Fibroblast of skin of back (primary cell): ENCODE results near the gene PPAN. TPM values are rescaled to one million over a fixed set of nuclear protein-coding genes. Genes with fewer than 3 reads are reported as not detected.

Experiments used
- DNase-seq: peaks from one replicate; pipeline ENCODE4 v3.0.0-alpha.2; 2013
- polyA plus RNA-seq, 2 experiments: library from polyadenylated mRNA; unstranded; fragments of 120-200 nt; gene quantifications; one replicate each; pipeline ENCODE4 v1.2.1, GENCODE V29; 2013; ENCODE audit not compliant: insufficient read length in 2 of 2

PPAN gene, protein sequence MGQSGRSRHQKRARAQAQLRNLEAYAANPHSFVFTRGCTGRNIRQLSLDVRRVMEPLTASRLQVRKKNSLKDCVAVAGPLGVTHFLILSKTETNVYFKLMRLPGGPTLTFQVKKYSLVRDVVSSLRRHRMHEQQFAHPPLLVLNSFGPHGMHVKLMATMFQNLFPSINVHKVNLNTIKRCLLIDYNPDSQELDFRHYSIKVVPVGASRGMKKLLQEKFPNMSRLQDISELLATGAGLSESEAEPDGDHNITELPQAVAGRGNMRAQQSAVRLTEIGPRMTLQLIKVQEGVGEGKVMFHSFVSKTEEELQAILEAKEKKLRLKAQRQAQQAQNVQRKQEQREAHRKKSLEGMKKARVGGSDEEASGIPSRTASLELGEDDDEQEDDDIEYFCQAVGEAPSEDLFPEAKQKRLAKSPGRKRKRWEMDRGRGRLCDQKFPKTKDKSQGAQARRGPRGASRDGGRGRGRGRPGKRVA
- polyA plus RNA-seq (2013, experiment 1 of 2; ENCODE audit: insufficient read length), result 50.3 TPM
- polyA plus RNA-seq (2013, experiment 2 of 2; ENCODE audit: insufficient read length), result 24.3 TPM

DNA sequence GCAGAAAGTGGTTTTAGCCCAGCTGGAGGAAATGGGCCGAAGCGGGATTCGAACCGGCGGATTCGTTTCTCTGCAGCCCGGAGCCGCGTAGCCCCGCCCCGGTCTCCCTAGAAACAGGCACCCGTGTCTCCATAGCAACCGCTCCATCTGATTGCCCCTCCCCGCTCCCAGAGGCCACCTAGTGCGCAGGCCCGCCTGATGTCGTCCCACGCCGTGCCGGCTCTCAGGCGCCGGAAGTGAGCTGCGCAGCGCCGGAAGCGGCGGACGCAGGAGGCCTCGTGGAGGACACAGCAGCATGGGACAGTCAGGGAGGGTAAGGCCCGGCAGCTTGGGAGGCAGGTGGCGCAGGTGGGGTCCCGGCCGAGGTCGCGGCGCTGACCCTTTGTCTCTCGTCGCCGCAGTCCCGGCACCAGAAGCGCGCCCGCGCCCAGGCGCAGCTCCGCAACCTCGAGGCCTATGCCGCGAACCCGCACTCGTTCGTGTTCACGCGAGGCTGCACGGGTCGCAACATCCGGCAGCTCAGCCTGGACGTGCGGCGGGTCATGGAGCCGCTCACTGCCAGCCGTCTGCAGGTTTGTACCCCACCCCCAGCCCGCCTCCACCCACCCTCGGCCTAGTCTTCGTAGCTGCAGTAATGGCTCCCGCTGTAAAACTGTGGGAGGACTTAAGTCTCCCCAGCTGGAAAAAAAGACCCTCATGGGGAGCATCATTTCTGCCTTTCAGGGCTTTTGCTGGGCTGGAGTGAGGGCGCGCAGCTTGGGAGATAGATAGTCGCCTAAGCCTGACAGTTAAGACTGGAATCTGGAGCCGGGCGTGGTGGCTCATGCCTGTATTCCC lies at the start of gene PPAN:
Gene PPAN, plus strand, starts transcription at position 263 of the 837 bp plus-strand sequence. Its CDS starts 33 bp downstream, at position 296.
- peak; percentile 98 for DNase-seq

DNA sequence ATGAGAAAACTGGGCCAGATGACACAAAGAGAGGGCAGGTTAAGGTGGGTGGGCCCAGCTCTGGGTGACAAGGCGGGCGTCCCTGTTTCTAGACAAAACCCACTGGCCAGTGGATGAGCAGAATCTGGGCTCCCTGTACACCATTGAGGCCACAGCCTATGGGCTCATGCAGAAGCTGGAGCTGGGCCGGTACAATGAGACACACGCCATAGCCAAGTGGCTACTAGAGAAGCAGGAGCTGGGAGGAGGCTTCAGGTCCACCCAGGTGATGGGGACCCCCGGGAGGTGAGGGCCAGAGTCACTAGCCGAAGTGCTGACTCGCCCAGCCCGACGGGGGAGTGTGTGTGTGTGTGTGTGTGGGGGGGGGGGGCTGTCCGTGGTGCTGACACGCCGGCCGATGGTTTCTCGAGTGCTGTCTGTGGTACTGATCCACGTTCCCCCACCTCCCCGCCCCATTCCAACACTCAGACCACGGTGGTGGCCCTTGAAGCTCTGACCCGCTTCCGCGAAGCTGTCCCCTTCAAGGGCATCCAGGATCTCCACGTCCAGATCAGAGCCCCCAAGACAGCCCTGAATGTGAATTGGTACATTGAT lies 44.3 kb upstream of the PPAN start:
- DNase-seq, result no peak

DNA sequence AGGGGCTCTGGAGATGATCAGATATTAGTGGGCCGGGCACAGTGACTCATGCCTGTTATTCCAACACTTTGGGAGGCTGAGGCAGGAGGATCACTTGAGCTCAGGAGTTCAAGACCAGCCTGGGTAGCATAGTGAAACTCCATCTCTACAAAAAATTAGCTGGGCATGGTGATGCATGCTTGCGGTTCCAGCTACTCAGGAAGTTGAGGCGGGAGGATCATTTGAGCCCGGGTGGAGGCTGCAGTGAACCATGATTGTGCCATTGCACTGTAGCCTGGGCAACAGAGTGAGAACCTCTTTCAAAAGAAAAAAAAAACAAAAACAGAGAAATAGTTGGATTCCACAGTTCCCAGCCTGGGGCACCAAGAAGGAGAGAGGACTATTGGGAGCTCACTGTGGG lies 38.0 kb upstream of the PPAN start:
- no peak for DNase-seq

DNA sequence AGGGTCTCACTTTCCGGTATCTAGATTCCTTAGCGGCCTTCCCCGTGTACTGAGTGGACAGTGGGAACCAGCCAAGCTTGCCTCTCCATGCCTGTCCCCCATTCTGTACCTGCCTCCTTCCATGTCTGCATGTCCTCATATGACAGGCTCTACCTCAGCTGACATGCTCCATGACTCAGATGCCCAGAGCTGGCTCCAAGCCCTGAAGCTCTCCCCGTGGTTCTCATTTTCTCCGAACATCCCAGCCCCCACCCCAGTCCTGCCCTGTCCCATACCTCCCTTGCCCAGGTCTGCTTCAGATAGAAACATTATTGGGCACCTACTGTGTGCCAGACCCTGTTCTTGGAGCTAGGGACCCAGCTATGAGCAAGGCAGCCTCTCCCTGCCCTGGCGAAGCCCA lies 37.1 kb upstream of the PPAN start:
- DNase-seq, result no peak

DNA sequence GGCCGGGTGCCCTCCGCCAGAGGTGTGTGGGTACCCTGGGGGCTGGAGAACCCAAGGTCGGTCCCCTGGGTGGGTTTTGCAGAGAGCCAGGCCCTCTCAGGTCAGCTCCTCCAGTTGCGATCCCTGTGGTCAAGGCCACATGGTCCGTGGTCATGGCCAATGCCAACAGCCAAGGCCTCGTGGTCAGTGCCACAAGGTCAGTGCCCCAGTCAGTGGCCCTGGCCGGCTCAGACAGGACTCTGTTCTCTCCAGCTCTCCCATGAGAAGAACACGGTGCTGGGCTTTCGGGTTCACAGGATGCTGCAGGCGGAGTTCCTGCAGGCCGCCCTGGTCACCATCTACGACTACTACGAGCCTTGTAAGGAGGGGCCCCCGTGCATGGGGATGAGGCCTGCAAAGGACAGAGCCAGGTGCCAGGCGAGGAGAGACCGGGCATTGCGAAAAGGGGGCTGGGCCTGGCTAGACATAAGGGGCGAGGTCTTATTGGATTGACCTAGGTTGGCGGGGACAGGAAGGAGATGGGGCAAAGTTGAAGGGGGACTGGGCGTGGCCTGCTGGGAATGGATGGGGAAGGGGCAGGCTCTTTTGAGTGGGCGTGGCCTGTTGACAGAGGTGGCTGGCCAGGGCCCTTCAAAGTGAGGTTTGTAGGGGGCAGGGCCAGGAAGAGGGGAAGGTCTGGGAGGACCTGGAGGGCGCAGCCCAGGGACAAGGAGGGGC lies 35.3 kb upstream of the PPAN start:
- DNase-seq, result no peak

DNA sequence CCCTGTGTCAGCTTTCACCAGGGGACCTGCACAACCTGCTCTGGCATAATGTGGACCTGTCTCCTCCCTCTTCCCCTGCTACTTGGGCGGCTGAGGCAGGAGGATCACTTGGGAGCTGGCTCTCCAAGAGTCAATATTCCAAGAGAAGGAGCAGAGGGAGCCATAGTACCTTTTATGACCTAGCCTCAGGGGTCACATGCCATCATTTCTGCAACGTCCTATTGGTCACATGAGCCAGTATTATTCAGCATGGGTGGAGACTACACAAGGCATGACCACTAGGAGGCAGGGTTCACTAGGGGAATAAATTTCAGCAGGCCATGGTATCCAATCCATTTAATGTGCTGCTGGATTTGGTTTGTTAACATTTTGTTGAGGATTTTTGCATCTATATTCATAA lies 32.0 kb upstream of the PPAN start:
- DNase-seq, result peak; percentile 29

DNA sequence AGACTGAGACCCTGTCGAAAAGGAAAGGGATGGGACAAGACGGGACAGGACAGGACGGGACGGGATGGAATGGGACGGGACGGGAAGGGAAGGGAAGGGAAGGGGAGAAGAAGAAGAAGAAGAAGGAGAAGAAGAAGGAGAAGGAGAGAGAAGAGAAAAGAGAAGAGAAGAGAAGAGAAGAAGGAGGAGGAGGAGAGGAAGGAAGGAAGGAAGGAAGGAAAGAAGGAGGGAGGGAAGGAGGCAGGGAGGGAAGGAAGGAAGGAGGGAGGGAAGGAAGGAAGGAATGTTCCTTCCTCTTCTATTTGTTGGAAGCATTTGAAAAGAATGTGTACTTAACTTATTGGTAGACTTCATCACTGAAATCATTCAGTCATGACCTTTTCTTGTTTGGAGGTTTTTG lies 29.6 kb upstream of the PPAN start:
- no peak for DNase-seq

DNA sequence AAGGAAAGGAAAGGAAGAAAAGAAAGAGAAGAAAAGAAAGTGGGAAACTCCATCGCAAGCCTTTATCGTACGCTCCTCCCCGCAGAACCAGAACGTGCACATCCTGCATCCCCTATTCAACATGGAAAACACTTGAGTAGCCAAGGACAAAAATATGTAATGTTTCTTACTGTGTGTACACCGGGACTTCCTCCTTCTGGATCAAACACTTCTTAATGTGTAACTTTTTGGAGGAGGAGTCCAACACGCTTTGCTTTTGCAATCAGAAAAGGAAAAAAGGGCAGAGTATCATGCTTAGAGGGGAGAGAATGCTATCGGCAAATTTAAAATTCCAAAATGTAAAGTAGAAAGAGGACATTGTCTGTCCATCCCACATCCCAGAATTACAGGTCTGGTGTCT lies 27.8 kb upstream of the PPAN start:
- DNase-seq, result no peak

DNA sequence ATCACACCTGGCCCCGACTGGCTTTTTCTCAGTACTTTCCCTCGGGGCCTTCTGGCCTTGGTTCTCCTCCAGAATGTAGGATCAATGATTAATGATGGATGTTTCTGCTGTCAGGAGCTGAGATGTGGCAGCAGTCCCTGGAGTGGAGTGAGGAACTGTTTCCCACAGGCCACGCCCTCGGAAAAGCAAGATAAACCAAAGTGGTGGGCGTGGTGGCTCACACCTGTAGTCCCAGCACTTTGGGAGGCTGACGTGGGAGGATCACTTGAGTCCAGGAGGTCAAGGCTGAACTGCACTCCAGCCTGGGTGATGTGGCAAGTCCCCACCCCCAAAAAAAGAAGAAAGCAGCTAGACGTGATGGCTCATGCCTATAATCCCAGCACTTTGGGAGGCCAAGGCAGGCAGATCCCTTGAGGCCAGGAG lies 27.1 kb upstream of the PPAN start:
- no peak for DNase-seq

DNA sequence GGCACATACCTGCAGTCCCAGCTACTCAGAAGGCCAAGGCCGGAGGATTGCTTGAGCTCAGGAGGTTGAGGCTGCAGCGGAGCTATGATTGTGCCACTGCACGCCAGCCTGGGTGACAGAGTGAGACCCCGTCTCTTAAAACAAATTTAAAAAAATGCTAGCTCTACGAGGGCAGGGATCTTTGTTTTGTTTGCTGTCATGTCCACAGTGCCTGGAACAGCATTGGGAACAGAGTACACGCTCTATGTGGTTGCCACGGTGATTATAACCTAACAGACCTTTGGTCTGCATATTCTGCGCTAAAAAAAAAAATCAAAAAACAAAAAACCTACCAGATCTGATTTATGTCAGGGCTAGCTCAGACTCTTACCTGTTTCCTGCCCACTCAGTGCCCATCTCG lies 22.3 kb upstream of the PPAN start:
- DNase-seq, result no peak

DNA sequence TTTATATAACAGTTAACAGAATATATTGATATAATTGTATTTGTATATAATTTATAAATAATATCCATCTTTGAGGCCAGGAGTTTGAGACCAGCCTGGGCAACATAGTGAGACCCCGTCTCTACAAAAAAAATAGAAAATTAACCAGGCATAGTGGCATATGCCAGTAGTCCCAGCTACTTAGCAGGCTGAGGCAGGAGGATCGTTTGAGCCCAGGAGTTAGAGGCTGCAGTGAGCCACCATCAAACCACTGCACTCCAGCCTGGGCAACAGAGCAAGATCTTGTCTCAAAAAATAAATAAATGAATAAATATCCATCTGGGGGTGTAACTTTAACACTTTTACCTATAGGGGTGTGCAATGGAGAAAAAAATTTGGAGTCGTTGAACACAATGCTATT lies 21.4 kb upstream of the PPAN start:
- no peak for DNase-seq

DNA sequence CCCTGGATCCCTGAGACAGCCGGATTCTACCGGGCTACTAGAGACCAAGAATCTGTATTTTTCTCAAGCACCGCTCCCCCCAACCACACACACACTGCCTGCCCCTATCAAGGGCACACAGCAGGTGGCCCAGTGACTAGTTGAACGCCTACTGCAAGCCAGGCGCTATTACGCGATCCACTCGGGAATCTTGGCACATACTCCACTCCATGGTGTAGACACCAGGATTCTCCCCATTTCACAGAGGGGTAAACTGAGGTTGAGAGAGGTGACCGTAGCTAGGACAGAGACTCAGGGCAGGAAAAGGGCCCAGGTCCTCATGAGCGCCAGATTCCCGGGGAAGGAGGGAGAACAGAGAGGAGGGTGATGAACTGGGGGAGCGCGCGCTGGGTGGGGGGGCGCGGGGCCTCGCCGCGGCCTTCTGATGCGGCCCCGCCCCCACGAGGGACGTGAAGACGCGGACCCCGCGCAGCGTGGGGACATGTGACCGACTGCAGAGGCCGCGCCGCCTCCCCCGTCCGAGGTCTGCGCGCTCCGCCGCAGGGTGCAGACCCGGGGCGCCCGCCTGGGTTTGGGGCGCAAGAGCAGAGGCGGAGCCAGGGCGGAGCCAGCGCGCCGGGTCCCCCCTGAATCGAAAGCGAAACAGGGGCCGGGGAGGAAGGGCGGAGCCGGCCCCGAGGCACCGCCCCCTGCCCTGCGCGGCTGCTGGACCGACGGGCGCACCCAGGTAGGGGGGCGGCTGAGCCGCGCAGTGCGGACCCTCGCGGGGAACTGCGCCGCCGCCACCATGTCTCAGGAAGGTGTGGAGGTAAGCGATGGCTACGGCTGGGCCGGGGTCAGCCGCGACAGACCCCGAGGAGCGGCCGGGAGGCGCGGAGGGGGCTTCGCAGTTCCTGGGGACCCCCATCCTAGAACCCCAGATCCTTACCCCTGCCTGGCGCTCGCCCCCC lies 20.2 kb upstream of the PPAN start, which contains the start of gene SHFL:
Gene SHFL, plus strand, starts transcription at position 677 of the 950 bp plus-strand sequence. Its CDS starts 111 bp downstream, at position 788.
- peak; percentile 54 for DNase-seq

DNA sequence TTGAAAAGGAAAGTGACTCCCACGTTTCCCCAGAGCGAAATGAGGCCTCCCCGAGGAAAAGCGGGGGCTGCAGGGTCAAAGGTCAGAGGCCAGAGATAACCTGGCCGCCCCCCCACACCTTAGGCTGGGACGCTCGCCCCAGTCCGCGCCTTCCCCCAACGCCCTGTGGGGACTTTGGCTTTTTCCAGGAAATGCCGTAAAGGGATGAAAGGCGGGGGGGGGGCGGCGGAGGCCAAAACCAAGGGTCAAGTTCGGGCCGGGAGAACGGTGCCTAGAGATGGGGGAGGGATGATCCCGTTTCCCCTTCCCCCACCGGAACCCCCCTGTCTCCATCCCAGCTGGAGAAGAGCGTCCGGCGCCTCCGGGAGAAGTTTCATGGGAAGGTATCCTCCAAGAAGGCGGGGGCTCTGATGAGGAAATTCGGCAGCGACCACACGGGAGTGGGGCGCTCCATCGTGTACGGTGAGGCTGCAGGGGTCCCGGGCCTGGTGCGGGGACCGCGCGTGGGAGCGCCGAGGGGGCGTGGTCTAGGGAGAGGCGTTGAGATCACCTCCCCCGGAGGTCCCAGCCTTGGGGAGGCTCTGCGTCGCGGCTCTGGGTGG lies 19.5 kb upstream of the PPAN start:
- DNase-seq, result no peak

DNA sequence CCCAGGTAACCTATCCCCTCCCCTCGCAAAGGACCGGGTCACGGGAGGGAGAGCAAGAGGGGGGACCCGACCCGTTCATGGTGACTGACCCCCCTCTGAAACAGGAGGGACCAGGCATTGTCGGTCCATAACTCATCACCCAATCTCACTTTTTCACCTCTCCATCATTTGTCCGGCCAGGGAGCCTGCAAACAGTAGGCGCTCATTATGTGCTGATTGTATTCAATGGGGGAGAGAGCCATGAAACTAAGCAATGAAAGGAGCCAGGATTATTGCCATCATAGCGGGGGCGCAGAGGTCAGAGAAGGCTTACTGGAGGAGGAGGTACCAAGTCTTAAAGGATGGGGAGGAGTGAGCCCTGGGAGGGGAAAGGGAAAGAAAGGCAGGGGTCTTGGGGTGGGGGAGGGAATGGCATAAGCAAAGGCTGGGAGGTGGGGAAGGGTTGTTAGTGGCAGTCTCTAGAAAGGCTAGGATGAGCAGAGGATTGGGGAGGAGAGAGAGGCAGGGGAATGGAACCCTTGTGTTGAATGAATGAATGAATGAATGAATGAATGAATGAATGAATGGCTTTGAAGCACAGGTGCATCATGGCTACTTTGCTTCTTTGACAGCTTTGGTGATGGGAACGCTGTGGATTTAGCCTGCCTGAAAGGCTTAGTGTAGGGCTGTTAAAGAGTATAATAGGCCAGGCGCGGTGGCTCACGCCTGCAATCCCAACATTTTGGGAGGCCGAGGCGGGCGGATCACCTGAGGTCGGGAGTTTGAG lies 18.7 kb upstream of the PPAN start:
- no peak for DNase-seq

DNA sequence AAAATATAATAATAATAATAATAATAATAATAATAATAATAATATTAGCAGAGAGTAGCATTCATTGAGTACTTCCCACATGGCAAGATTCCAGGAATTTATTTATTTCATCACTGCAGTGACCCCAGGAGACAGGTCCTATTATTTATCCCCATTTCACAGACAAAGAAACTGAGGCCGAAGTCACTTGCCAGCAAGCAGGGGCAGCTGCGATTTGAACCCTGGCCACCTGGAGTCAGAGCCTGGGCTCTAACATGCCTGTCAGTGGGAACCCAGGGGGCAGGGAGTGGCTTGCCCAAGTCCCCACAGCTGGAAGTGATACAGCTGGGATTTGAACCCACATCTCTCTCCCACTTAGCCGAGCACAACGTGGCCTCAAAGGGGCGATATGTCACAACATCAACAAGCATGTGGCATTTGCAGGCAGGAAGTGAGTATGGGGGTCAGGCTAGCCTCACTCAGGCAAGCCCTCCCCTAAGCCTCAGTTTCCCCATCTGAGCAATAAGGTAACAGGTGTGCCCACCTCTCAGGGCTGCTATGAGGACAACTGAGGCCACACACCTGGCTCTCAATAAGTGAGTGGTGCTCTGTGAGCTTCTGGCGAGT lies 17.1 kb upstream of the PPAN start:
- DNase-seq, result no peak

DNA sequence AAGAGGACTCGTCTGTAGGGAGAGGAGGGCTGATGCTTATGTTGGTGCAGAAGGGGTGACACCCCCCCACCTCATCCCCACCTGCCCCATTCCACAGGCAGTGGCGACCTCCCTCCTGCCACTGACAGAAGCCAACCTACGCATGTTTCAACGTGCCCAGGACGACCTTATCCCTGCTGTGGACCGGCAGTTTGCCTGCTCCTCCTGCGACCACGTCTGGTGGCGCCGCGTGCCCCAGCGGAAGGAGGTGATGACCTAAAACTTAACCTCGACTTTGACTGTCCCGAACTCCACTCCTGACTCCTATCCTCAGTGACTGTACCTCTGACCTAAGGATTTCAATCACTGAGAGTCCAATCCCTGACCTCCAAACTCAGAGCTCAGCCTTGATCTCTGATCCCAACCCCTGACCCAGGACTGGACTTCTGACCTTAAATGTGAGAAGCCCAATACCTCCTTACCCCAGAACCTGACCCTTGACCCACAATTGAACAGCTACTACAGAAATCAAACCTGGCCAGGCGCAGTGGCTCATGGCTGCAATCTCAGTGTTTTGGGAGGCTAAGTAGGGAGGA lies 16.3 kb upstream of the PPAN start:
- no peak for DNase-seq

DNA sequence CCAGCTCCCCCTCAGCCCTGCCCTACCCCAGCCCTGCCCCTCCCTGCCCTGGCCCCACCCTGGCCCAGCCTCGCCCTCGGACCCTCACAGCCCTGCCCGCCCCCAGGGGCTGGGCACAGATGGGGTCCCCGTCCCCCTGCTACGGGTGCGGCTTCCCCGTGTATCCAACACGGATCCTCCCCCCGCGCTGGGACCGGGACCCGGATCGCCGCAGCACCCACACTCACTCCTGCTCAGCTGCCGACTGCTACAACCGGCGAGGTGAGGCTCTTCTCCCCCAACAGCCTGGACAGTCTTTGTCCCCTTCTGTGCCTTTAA lies 14.8 kb upstream of the PPAN start:
- DNase-seq, result no peak

DNA sequence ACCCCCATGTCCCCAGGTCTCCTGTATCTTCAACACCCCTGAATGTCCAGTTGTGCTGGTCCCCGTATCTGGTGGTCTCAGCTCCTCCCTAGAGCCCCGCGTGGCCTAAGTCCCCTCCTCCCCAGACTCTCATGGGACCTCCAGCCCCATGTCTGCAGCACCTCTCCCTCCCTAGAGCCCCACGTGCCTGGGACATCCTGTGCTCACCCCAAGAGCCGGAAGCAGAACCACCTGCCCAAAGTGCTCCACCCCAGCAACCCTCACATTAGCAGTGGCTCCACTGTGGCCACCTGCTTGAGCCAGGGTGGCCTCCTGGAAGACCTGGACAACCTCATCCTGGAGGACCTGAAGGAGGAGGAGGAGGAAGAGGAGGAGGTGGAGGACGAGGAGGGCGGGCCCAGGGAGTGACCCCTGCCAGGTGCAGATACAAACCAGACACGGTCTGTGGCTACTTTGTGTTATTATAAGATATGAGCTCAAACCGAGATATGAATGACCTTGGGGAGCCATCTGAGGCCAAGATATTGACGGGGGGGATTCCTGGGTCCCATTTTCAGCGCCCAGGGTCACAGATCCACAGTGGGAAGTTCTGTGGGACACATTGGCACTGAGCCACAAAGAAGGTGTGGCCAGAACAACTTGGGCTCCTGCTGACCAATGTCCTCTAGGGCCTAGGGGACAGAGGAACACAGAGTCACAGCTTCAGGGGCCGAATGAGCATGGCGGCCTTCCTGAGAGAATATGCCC lies 14.1 kb upstream of the PPAN start:
- DNase-seq, result no peak
